Stimulated activated CD4-positive, alpha-beta T cell treated with anti-CD3 and anti-CD28 coated beads, Interleukin-2, amount 100 ng/mL, for 48 hours (primary cell): Measurements from ENCODE around the gene CD22.

Source experiments
- DNase-seq, 2 donors: peaks; one replicate each; pipeline ENCODE4 v3.0.0-alpha.2; 2020

Gene CD22

GRCh38 chr19:35296644-35297514, 32.1 kb upstream of the CD22 start:
- DNase-seq = no peak

GRCh38 chr19:35297515-35297848, 31.5 kb upstream of the CD22 start:
- no peak for DNase-seq

- no peak for DNase-seq
Observed at GRCh38 chr19:35297922-35298321, 31.1 kb upstream of the CD22 start.

- no peak for DNase-seq
Observed at GRCh38 chr19:35298561-35298972, 30.4 kb upstream of the CD22 start.

GRCh38 chr19:35299523-35300338, 29.3 kb upstream of the CD22 start:
- peak in 1 of 2 donors; percentile 21 for DNase-seq

- no peak for DNase-seq
Observed at GRCh38 chr19:35300339-35300649, 28.7 kb upstream of the CD22 start.

- DNase-seq = no peak
Observed at GRCh38 chr19:35301961-35302360, 27.0 kb upstream of the CD22 start.

- DNase-seq = no peak
Observed at GRCh38 chr19:35302446-35302845, 26.5 kb upstream of the CD22 start.

GRCh38 chr19:35303357-35303915, 25.6 kb upstream of the CD22 start:
- DNase-seq = no peak

- DNase-seq = no peak
Observed at GRCh38 chr19:35304036-35304435, 25.0 kb upstream of the CD22 start.

- DNase-seq = no peak
Observed at GRCh38 chr19:35305181-35305580, 23.8 kb upstream of the CD22 start.

- no peak for DNase-seq
Observed at GRCh38 chr19:35306473-35307246, 22.3 kb upstream of the CD22 start.

GRCh38 chr19:35307931-35308330, 21.1 kb upstream of the CD22 start:
- no peak for DNase-seq

- no peak for DNase-seq
Observed at GRCh38 chr19:35308910-35309309, 20.1 kb upstream of the CD22 start.

- DNase-seq = no peak
Observed at GRCh38 chr19:35309481-35310279, 19.3 kb upstream of the CD22 start.

- DNase-seq = no peak
Observed at GRCh38 chr19:35310331-35310730, 18.7 kb upstream of the CD22 start.

- no peak for DNase-seq
Observed at GRCh38 chr19:35310811-35311465, 18.0 kb upstream of the CD22 start.

- no peak for DNase-seq
Observed at GRCh38 chr19:35311901-35312665, 16.9 kb upstream of the CD22 start.

GRCh38 chr19:35313587-35313986, 15.4 kb upstream of the CD22 start:
- no peak for DNase-seq

GRCh38 chr19:35314031-35314430, 15.0 kb upstream of the CD22 start:
- no peak for DNase-seq

GRCh38 chr19:35314858-35315470, 14.0 kb upstream of the CD22 start:
- DNase-seq = no peak
